HCEC 1CT (cell line): ENCODE results near the gene PALM3.

Experiments used
- DNase-seq: peaks from one replicate; pipeline ENCODE4 v3.0.0-alpha.2; 2017

The PALM3 gene

DNA sequence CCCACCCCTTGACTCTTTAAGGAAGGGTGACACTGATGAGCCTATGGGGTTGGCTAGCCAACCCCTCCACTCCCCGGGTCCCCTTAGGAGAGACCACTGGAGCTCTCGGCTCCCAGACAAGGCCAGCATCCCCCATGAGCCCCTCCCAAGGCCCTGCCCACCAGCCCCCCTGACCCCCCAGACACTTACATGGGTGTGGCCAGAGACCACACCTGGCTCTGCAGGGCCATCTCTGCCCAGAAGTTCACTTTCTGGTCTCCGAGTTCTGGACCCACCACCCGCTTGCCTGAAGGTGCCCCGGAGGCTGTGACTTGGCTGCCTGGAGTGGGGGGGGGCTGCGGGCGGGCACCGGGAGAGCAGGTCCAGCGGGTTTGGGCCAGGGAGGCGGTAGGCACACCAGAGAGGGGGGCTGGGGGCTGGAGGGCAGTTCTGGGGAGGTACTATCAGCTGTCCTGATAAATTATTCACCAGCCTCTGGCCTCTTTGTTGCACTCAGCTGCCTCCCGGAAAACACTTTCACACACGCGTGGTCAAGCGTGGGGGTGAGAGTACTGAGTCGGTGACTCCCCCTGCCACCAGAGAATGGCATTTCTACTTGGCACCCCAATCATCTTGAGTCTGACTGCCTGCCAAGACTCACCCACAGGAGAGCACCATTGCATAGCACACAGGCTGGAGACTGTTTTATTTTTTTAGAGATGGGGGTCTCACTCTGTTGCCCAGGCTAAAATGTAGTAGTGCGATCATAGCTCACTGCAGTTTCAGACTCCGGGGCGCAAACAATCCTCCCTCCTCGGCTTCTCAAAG lies at the start of gene PALM3:
TSS of gene PALM3 (minus strand) at position 326 of the 807 bp plus-strand sequence. CDS start at position 230, 96 bp downstream.
- no peak for DNase-seq

GRCh38 chr19:14111486-14111885 lies 49.6 kb upstream of the PALM3 start:
- DNase-seq: no peak

DNA sequence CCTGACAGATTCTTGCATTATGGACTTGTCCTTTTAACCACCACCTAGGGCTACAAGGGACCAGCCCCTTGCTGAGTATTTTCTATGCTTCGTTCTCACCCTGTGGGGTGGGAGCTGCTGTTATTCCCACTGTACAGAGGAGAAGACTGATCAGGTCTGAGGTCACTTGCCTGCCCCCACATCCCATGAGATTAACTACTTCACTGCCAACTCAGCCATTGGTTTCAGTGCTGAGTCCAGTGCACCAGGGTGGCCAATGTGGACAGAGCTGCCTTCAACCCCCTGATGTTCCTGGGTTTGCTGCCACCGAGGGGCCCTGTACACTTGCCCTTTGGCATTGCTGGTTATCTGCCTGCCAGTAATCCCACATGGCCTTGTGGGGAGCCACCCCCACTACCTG lies 48.8 kb upstream of the PALM3 start:
- no peak for DNase-seq

- DNase-seq: no peak
Observed at GRCh38 chr19:14107581-14108461, 45.9 kb upstream of the PALM3 start.

DNA sequence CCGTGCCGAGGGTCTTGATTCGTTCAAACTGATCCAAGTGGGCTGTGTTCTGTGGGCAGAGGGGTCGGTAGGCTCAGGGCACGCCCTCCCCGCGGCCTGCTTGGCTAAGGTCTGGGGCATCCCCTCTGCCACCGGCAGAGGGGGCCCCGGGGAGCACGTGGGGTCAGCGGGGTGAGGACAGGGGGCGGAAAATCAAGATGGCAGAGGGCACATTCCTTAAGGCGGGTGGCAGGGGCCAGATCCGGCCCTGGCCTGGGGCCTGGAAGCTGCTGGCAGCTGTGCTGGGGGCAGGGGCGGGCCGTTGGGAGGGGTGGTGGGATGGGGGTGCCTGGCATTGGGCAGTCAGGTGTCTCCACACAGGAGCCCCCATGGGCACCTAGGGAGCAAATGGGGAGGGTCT lies 45.0 kb upstream of the PALM3 start:
- DNase-seq: no peak

- no peak for DNase-seq
Observed at GRCh38 chr19:14105680-14106079, 43.8 kb upstream of the PALM3 start.

- no peak for DNase-seq
Observed at GRCh38 chr19:14103310-14103709, 41.4 kb upstream of the PALM3 start.

GRCh38 chr19:14102756-14103155 lies 40.9 kb upstream of the PALM3 start:
- DNase-seq: no peak

GRCh38 chr19:14102102-14102696 lies 40.3 kb upstream of the PALM3 start:
- DNase-seq: no peak

GRCh38 chr19:14101003-14101545 lies 39.2 kb upstream of the PALM3 start:
- no peak for DNase-seq

DNA sequence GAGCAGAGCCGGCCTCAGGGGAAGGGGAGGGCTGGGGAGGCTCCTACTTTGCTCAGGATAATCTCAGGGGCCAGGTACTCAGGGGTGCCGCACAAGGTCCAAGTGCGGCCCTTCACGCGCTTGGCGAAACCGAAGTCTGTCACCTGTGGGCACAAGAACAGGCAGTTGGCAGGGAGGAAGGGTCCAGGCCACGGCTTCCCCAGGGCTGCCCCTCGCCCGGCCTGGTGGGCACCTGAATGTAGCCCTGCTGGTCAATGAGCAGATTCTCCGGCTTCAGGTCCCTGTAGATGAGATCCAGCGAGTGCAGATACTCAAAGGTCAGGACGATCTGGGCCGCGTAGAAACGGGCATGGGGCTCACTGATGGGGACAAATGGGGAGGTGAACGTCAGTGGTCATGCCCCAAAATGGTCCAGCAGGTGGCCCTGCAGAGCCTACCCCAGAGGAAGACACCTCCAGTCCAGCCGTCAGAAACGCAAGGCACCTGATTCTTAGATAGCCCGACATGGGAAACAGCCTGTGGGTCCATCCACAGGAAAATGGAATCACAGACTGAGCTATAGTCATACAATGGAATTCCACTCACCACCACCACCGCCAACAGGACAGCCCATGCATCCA lies 35.8 kb upstream of the PALM3 start:
- no peak for DNase-seq

DNA sequence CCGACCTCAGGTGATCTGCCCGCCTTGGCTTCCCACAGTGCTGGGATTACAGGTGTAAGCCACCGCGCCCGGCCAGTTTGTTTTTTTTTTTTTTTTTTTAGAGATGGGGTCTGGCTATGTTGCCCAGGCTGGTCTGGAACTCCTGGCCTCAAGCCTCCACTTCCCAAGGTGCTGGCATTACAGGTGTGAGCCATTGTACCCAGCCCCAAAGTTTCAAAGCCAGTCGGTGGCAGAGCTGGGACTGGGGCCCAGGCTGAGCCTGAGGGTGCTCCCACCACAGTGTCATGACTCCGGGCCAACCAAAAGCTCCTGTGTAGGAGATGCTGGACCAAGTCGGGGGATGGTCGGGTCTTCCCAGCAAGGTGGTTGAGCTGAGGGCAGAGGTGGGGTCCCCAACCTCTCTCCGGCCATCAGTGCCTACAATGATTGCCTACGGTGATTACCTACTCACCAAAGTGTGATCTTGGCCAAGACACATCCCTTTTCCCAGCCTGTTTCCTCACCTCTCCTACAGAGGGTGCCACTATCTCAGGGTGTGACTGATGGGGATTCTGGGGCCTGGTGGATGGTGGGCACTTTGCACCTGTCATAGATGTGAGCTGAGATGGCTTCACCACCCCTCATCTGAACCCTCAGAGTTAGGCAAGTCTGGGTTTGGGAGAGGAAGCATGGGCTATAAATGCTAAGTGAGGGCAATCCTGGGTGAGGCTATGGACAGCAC lies 34.6 kb upstream of the PALM3 start:
- DNase-seq: no peak

- DNase-seq: no peak
Observed at GRCh38 chr19:14094854-14095253, 33.0 kb upstream of the PALM3 start.

DNA sequence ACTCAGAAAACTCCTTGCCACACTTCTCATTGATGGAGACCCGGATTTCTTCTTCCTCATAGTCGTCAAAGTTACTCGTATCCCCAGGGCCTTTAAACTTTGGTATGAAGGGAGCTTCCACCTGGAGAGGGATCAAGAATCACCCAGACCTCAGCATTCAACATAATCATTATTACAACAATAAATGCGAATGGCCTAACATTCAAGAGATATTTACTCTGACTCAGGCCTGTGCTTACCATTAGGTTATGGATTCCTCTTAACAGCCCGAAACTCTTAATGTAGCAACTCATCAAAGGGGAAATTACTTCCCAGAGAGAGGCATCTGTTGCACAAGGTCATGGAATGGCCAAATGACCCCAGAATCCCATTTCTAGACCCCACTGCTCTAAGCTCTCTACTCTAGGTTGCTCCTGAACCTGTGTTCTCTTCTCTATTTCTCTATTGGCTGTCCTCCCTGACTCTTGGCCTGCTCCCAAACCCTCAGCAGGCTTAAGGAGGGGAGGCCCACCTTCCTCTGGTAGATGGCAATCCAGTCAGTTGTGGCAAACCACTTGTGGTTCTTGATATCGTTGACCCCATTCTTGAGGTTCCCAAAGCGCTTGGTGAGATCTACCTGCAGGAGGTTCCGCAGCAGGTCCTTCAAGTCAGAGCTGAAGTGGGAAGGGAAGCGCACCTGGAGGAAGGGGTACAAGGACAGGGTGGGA lies 31.4 kb upstream of the PALM3 start:
- no peak for DNase-seq

DNA sequence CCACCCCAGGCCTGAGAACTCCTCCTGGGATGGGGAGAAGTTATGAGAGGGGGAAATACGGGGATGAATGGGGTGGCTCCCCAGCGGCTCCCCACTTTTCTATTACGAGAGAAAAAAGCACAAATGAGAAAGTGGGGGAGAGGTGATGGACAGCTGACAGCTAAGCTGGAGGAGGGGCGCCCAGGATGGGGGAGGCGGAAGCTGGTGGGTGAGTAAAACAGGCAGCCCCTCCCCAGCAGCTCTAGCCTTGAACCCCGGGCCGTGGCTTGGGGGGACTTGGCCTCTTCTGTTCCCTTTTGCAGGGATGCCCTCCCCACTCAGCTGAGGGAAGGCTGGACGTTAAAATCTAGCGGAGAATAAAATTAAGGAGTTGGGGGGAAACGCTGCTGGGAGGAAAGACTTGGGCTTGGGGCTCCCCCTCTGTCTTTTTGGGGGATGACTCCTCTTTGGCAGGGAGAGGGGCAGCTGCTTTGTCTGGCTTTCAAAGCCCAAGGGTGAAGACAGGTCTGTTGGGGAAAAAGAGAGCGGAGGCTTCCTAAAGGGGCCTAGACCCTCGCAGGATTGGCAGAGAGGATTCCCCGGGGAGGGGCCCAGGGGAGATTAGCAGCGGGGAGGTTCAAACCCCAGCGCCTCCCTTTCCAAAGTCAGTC lies 30.1 kb upstream of the PALM3 start:
- no peak for DNase-seq

DNA sequence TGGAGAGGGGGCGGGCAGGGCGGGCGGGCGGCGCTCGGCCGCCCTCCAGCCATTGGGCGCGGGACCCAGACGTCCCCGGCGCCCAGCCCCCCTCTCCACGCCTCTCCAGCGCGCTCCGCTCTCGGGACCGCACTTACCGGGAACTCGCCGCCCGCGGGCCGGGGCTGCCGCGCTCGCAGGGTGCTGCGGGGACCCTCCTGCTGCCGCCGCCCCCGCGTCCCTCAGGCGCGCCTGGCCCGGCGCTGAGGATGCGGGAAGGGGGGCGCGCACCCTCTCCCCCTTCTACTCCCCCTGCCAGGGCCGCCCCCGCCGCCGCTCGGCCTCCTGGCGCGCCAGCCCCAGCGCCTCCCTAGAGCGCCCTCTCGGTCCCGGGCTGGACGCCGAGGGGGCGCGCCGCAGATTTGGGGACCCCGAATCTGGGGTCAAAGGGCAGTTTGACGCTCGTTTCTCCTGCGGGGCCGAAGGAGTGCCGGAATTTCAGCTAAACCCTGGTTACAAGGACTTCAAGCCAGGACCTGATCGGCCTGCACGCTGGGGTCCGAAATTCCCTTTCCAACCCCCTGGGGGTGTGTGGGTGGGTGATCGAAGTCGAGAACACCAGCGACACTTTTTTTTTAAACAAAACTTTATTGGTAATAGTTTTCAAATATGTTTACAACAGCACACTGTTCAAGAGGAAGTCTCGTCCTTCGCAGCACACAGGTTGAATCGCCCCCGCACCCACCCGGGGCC lies 29.4 kb upstream of the PALM3 start:
- DNase-seq: peak; percentile 67

- DNase-seq: peak; percentile 87
Observed at GRCh38 chr19:14090509-14091080, 28.7 kb upstream of the PALM3 start, which contains the start of gene SAMD1. SAMD1 (minus strand) TSS chr19:14090751.

- DNase-seq: peak; percentile 72
Observed at GRCh38 chr19:14089662-14090508, 28.0 kb upstream of the PALM3 start.

DNA sequence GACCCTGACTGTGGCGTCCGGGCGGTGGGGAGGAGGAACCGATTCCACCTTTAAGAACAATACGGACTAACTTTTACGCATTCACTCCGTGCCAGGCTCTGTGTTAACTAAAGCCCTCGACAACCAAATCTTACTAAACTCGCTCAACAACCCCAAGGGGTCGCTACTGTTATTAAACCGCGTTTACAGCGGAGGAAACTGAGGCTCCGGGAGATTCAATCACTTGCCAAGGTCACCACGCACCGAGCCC lies 27.5 kb upstream of the PALM3 start:
- no peak for DNase-seq
